H1 (cell line): ENCODE results near the gene STEAP4. TPM values are rescaled to one million over a fixed set of nuclear protein-coding genes. Genes with fewer than 3 reads are reported as not detected.

Experiments used
- CTCF ChIA-PET: fragments of 300-600 bp; sonication (Branson Sonifier 250); formaldehyde crosslinking; loops from one replicate; lab custom pipeline; 2021; ENCODE audit not compliant: partially characterized antibody; lab: Charles Lee
- POLR2A ChIA-PET: fragments of 300-600 bp; sonication (Branson Sonifier 250); formaldehyde crosslinking; loops from one replicate; lab custom pipeline; 2021; ENCODE audit warnings: inconsistent platforms; ENCODE audit not compliant: partially characterized antibody; lab: Charles Lee
- DNase-seq, 2 experiments: peaks; one replicate each; pipeline versions ENCODE4 v3.0.0 to v3.0.0-alpha.2; 2010 to 2022; ENCODE audit warnings: low spot score in 2 of 2, low read depth in 1 of 2, mixed read lengths in 1 of 2
- FAIRE-seq: peaks from 2 replicates; lab custom pipeline; 2011; peaks lifted over from hg19 to GRCh38; lab: Jason Lieb, UNC
- H2AFZ ChIP-seq: 2 replicates; pipeline ENCODE4 v1.8.1; 2012; ENCODE audit warnings: low read length, inconsistent platforms
- H2AK5ac ChIP-seq: 2 replicates; pipeline ENCODE4 v1.6.1; 2013; ENCODE audit warnings: low read depth, low read length
- H2BK120ac ChIP-seq: replicated peaks from 2 replicates; pipeline ENCODE3; 2013; ENCODE audit warnings: low read depth, low read length, inconsistent platforms
- H2BK12ac ChIP-seq: 2 replicates; pipeline ENCODE4 v1.6.1; 2013; ENCODE audit warnings: low read depth, low read length
- H2BK15ac ChIP-seq: 2 replicates; pipeline ENCODE4 v1.6.1; 2013; ENCODE audit warnings: low read length
- H2BK20ac ChIP-seq: 2 replicates; pipeline ENCODE4 v1.6.1; 2013; ENCODE audit warnings: low read length
- H2BK5ac ChIP-seq: 2 replicates; pipeline ENCODE4 v1.6.1; 2013; ENCODE audit warnings: low read depth, low read length
- H3K14ac ChIP-seq: 2 replicates; pipeline ENCODE4 v1.6.1; 2013; ENCODE audit warnings: inconsistent platforms; ENCODE audit not compliant: insufficient read length
- H3K18ac ChIP-seq: 2 replicates; pipeline ENCODE4 v1.6.1; 2013; ENCODE audit warnings: low read length; ENCODE audit errors: extremely low read depth
- H3K23ac ChIP-seq: 2 replicates; pipeline ENCODE4 v1.6.1; 2013; ENCODE audit warnings: inconsistent platforms; ENCODE audit not compliant: insufficient read length
- H3K23me2 ChIP-seq: 2 replicates; pipeline ENCODE4 v1.6.1; 2013; ENCODE audit warnings: low read depth, low read length
- H3K27ac ChIP-seq: 2 replicates; pipeline ENCODE4 v1.6.1; 2011; ENCODE audit warnings: low read depth, low read length, inconsistent platforms
- H3K27me3 ChIP-seq, 4 experiments: replicated peaks in 1 of 4; 1 replicate in 1 of 4; 2 replicates in 3 of 4; pipeline versions ENCODE4 v1.6.1 to v1.8.1; 2011 to 2013; ENCODE audit warnings: low read length in 3 of 4, mild to moderate bottlenecking in 3 of 4, inconsistent platforms in 2 of 4, mixed read lengths in 2 of 4, moderate library complexity in 1 of 4; ENCODE audit not compliant: control insufficient read depth in 3 of 4, insufficient read depth in 3 of 4; ENCODE audit errors: extremely low read depth in 1 of 4
- H3K36me3 ChIP-seq, 4 experiments: 2 replicates each; pipeline versions ENCODE4 v1.6.1 to v1.8.1; 2011 to 2013; ENCODE audit warnings: mild to moderate bottlenecking in 4 of 4, low read length in 3 of 4, moderate library complexity in 2 of 4, control low read depth in 1 of 4, inconsistent platforms in 1 of 4; ENCODE audit not compliant: insufficient read depth in 4 of 4, control insufficient read depth in 2 of 4
- H3K4ac ChIP-seq: replicated peaks from 2 replicates; pipeline ENCODE3; 2013; ENCODE audit warnings: low read length, low read depth, mixed read lengths, inconsistent platforms; ENCODE audit not compliant: insufficient read length
- H3K4me1 ChIP-seq, 4 experiments: replicated peaks in 1 of 4; 1 replicate in 1 of 4; 2 replicates in 3 of 4; pipeline versions ENCODE4 v1.6.1 to v1.8.1; 2011 to 2013; ENCODE audit warnings: low read length in 3 of 4, inconsistent platforms in 2 of 4, mixed read lengths in 1 of 4; ENCODE audit not compliant: insufficient read depth in 4 of 4, control insufficient read depth in 3 of 4
- H3K4me2 ChIP-seq, 2 experiments: 2 replicates each; pipeline versions ENCODE4 v1.6.1 to v1.8.1; 2011 to 2013; ENCODE audit warnings: low read depth in 2 of 2, low read length in 2 of 2, control low read depth in 1 of 2, inconsistent platforms in 1 of 2, mild to moderate bottlenecking in 1 of 2; ENCODE audit not compliant: insufficient read depth in 1 of 2
- H3K4me3 ChIP-seq, 4 experiments: fragments of 200-600, 300-600 bp in 1 of 4; sonication (generic), shearing (Covaris generic), sonication (Bioruptor Twin) in 1 of 4; 2 replicates each; pipeline versions ENCODE4 v1.5.1 to v1.8.1; 2011 to 2016; ENCODE audit warnings: low read length in 4 of 4, low read depth in 3 of 4, control low read depth in 2 of 4, inconsistent platforms in 2 of 4, mild to moderate bottlenecking in 2 of 4, mixed read lengths in 1 of 4, moderate library complexity in 1 of 4; ENCODE audit not compliant: insufficient read depth in 2 of 4; ENCODE audit errors: extremely low read depth in 1 of 4
- H3K56ac ChIP-seq: replicated peaks from 2 replicates; pipeline ENCODE3; 2013; ENCODE audit warnings: low read depth, mild to moderate bottlenecking, mixed read lengths, low read length, inconsistent platforms; ENCODE audit not compliant: insufficient read length
- H3K79me1 ChIP-seq: 2 replicates; pipeline ENCODE4 v1.6.1; 2013; ENCODE audit warnings: low read depth, low read length, control low read depth
- H3K79me2 ChIP-seq, 2 experiments: 2 replicates each; pipeline versions ENCODE4 v1.6.1 to v1.8.1; 2012 to 2013; ENCODE audit warnings: low read length in 2 of 2, mild to moderate bottlenecking in 2 of 2, inconsistent platforms in 1 of 2; ENCODE audit not compliant: insufficient read depth in 2 of 2, control insufficient read depth in 1 of 2
- H3K9ac ChIP-seq, 4 experiments: replicated peaks in 1 of 4; 1 replicate in 1 of 4; 2 replicates in 3 of 4; pipeline versions ENCODE4 v1.6.1 to v1.8.1; 2011 to 2013; ENCODE audit warnings: low read depth in 3 of 4, low read length in 3 of 4, control low read depth in 2 of 4, mild to moderate bottlenecking in 2 of 4, moderate library complexity in 2 of 4, inconsistent platforms in 1 of 4; ENCODE audit errors: extremely low read depth in 1 of 4
- H3K9me3 ChIP-seq, 2 experiments: 2 replicates each; pipeline versions ENCODE4 v1.6.1 to v1.8.1; 2012 to 2013; ENCODE audit warnings: mild to moderate bottlenecking in 2 of 2, moderate library complexity in 2 of 2, control low read depth in 1 of 2, inconsistent platforms in 1 of 2, low read depth in 1 of 2, low read length in 1 of 2, mixed read lengths in 1 of 2; ENCODE audit not compliant: insufficient read depth in 2 of 2
- H4K20me1 ChIP-seq, 2 experiments: replicated peaks in 1 of 2; 2 replicates each; pipeline versions ENCODE3 to v1.8.1; 2011 to 2013; ENCODE audit warnings: inconsistent platforms in 2 of 2, low read length in 2 of 2, mild to moderate bottlenecking in 1 of 2; ENCODE audit not compliant: insufficient read depth in 2 of 2, control insufficient read depth in 1 of 2
- H4K5ac ChIP-seq: 2 replicates; pipeline ENCODE4 v1.6.1; 2013; ENCODE audit warnings: low read length, low read depth, mixed read lengths, inconsistent platforms; ENCODE audit not compliant: insufficient read length
- H4K8ac ChIP-seq: 2 replicates; pipeline ENCODE4 v1.8.0; 2013; ENCODE audit warnings: mild to moderate bottlenecking, moderate library complexity, low read length, inconsistent platforms; ENCODE audit not compliant: insufficient read depth; ENCODE audit errors: extremely low read depth
- H4K91ac ChIP-seq: replicated peaks from 2 replicates; pipeline ENCODE3; 2013; ENCODE audit warnings: low read length, mixed read lengths, inconsistent platforms; ENCODE audit not compliant: insufficient read length
- BACH1 ChIP-seq: IDR thresholded peaks from 2 replicates; pipeline ENCODE4 v1.6.1; 2012; ENCODE audit warnings: low read length, improper control_type of control experiment
- CTBP2 ChIP-seq: IDR thresholded peaks from 2 replicates; pipeline ENCODE4 v1.7.0; 2011; ENCODE audit warnings: borderline replicate concordance, mild to moderate bottlenecking, moderate library complexity, mixed read lengths, low read length; ENCODE audit not compliant: insufficient read depth, insufficient read length
- E2F6 ChIP-seq: IDR thresholded peaks from 2 replicates; pipeline ENCODE4 v1.6.1; 2012; ENCODE audit warnings: inconsistent platforms
- HDAC2 ChIP-seq, 2 experiments: fragments of 300-600 bp in 1 of 2; sonication (generic) in 1 of 2; IDR thresholded peaks; 2 replicates each; pipeline ENCODE4 v1.6.1; 2011 to 2012; ENCODE audit warnings: low read depth in 2 of 2, low read length in 2 of 2, mild to moderate bottlenecking in 2 of 2, moderate library complexity in 2 of 2, borderline replicate concordance in 1 of 2, inconsistent platforms in 1 of 2
- HDAC6 ChIP-seq: IDR thresholded peaks from one replicate; pipeline ENCODE4 v1.7.1; 2012; ENCODE audit warnings: low read depth, mild to moderate bottlenecking, inconsistent platforms, low read length, moderate library complexity
- KDM1A ChIP-seq: fragments of 200-600, 300-600 bp; sonication (generic); IDR thresholded peaks from 2 replicates; pipeline ENCODE4 v1.7.1; 2016; ENCODE audit warnings: mild to moderate bottlenecking, low read length, borderline replicate concordance
- KDM4A ChIP-seq: IDR thresholded peaks from one replicate; pipeline ENCODE4 v1.7.1; 2012; ENCODE audit warnings: low read depth, mild to moderate bottlenecking, moderate library complexity, low read length, inconsistent platforms; ENCODE audit not compliant: severe bottlenecking
- SIX5 ChIP-seq: IDR thresholded peaks from 2 replicates; pipeline ENCODE4 v1.6.1; 2011; ENCODE audit warnings: mild to moderate bottlenecking, low read depth, low read length
- TAF1 ChIP-seq: IDR thresholded peaks from 2 replicates; pipeline ENCODE4 v1.6.1; 2011; ENCODE audit warnings: mild to moderate bottlenecking, low read depth, low read length
- TBP ChIP-seq: IDR thresholded peaks from 2 replicates; pipeline ENCODE4 v1.6.1; 2011; ENCODE audit warnings: low read depth, low read length, improper control_type of control experiment
- YY1 ChIP-seq: IDR thresholded peaks from 2 replicates; pipeline ENCODE4 v1.6.1; 2011; ENCODE audit warnings: low read depth, mild to moderate bottlenecking, low read length
- WGBS, 2 experiments: shearing (Covaris generic) in 1 of 2; methylation state at CpG; one replicate each; pipeline versions ENCODE4 v1.1.6 to v1.1.7; 2013 to 2015; ENCODE audit warnings: low lambda C conversion rate in 2 of 2, mixed read lengths in 2 of 2, inconsistent platforms in 1 of 2, low coverage in 1 of 2, missing lambda C conversion rate in 1 of 2; ENCODE audit not compliant: insufficient replicate concordance in 2 of 2, insufficient coverage in 1 of 2, insufficient read length in 1 of 2; ENCODE audit errors: extremely low coverage in 1 of 2, missing lambda C conversion rate in 1 of 2; 5-methylcytosine and 5-hydroxymethylcytosine counted together
- polyA plus RNA-seq, 7 experiments: library from polyadenylated mRNA; depleted of rRNA in 3 of 7; stranded (reverse) in 5 of 7; unstranded in 2 of 7; fragments of >200 nt in 5 of 7; fragments of 200-250 nt in 2 of 7; gene quantifications; 1 replicate in 5 of 7; 2 replicates in 1 of 7; 4 replicates in 1 of 7; pipeline versions ENCODE4 v1.2.1 to v1.2.3, GENCODE V29; 2011 to 2013; ENCODE audit warnings: missing spikeins in 2 of 7, mixed read lengths in 2 of 7
- total RNA-seq: library from RNA; stranded (reverse); fragmentation: NEBNext Ultra II Directional; extraction: Animal tissue kit (Norgen Biotek cat#: 25700); gene quantifications from 2 replicates; pipeline ENCODE4 v1.2.1, GENCODE V29; 2021
- TF ChIP-seq, protein P1 (sequence below): IDR thresholded peaks from 2 replicates; pipeline ENCODE4 v1.6.1; 2011; ENCODE audit warnings: low read depth, mild to moderate bottlenecking, low read length; ENCODE audit not compliant: insufficient read depth

The STEAP4 gene
- total and polyA plus RNA-seq, 2 of the 8 experiments (the other 6 are each of a cell fraction or from before 2014, with no cell fraction given): under 0.01 TPM; not detected in 1

GRCh38 chr7:88224601-88225275, 82.0 kb downstream of the STEAP4 start:
- no peak overlapping the region for H3K14ac ChIP-seq
- H2BK20ac ChIP-seq: no peak overlapping the region
- H3K4ac ChIP-seq: no peak overlapping the region
- no peaks in the 10 kb centered on the region for H3K9me3 ChIP-seq
- H3K27ac ChIP-seq: no peak overlapping the region
- H3K23ac ChIP-seq: no peak overlapping the region
- peaks cover 0 to 5% (median 2%) of the 10 kb centered on the region in 4 experiments; a peak in 2 of 7 replicates for H3K4me1 ChIP-seq
- H3K4me2 ChIP-seq: no peak overlapping the region
- ChIA-PET POLR2A (no interaction called here), CTCF (interaction anchor here (1.4 kb wide), 1 partner anchor 19 kb away, joined by 3 read pairs; no protein-coding TSS in a partner anchor)
- no peaks in the 10 kb centered on the region for H3K36me3 ChIP-seq
- no peak overlapping the region for H4K8ac ChIP-seq
- H3K79me1 ChIP-seq: no peaks in the 10 kb centered on the region
- H2BK5ac ChIP-seq: no peak overlapping the region
- 85% methylated on average over 2 of the region's 2 CpGs; no CpG with 5 or more reads in 1 of the 2 experiments for WGBS, 2 experiments
- no peak overlapping the region for H3K9ac ChIP-seq
- H3K23me2 ChIP-seq: peaks cover 5% of the 10 kb centered on the region
- no peaks in the 10 kb centered on the region for H3K79me2 ChIP-seq
- no peak overlapping the region for H2BK15ac ChIP-seq
- no peak overlapping the region for H2AK5ac ChIP-seq
- no peak for DNase-seq
- no peaks in the 10 kb centered on the region for H4K20me1 ChIP-seq
- FAIRE-seq: no peak
- H3K18ac ChIP-seq: no peak overlapping the region
- H3K27me3 ChIP-seq: no peaks in the 10 kb centered on the region
- H2AFZ ChIP-seq: no peak overlapping the region
- no peak overlapping the region for H4K91ac ChIP-seq
- H2BK12ac ChIP-seq: no peak overlapping the region
- no peak overlapping the region for H2BK120ac ChIP-seq
- H3K56ac ChIP-seq: no peak overlapping the region
- no peak overlapping the region for H3K4me3 ChIP-seq
- no peak overlapping the region for H4K5ac ChIP-seq
- no peak for TF ChIP-seq CTBP2
- no peak for TF ChIP-seq KDM1A
- TF ChIP-seq YY1: no peak
- TF ChIP-seq E2F6: no peak
- no peak for TF ChIP-seq HDAC6
- no peak for TF ChIP-seq KDM4A
- no peak for TF ChIP-seq SIX5
- no peak for TF ChIP-seq HDAC2 (IDR thresholded peaks at IDR 0.05; ENCODE audit: borderline replicate concordance in 1 of 2, low read depth in 2 of 2, low read length in 2 of 2)
- TF ChIP-seq BACH1: no peak
- TF ChIP-seq, protein P1, sequence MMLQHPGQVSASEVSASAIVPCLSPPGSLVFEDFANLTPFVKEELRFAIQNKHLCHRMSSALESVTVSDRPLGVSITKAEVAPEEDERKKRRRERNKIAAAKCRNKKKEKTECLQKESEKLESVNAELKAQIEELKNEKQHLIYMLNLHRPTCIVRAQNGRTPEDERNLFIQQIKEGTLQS: no peak
- no peak for TF ChIP-seq TBP
- no peak for TF ChIP-seq TAF1
